ENCODE results near the gene STYXL1.
A peak's percentile ranks its signal among the peaks of the same experiment; 100 is the strongest.
"Not testable (repeated sequence)": the region's sequence is repeated elsewhere in the genome, so short reads cannot be mapped to it uniquely, and the experiment has no call there.

Gene STYXL1

DNA sequence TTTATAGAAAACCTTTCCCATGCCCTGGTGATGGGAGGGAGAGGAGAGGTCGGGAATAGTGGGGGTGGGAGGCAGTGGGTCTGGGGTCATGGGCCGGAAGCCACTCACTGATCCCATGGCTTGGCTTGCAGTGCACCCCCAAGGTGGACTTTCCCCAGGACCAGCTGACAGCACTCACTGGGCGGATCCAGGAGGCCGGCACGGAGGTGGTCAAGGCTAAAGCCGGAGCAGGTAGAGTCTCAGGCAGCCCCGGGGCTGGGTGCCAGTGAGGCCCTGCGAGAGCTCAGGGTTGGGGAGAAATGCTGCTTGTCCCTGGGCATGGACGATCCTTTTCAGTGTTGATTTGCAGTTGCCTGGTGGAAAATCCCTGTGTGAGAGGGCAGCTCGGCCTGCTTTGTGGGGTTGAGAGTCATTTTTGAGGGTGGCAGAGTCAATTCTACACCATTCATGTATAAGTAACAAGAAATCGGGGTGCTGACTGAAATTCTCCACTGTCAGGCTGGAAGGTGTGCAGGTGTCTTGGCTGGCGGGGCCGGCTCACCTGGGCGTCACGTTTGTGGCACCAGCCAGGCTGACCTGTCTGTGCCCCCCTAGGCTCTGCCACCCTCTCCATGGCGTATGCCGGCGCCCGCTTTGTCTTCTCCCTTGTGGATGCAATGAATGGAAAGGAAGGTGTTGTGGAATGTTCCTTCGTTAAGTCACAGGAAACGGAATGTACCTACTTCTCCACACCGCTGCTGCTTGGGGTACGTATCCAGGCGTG is 16.6 kb upstream of the STYXL1 start:
- Histone ChIP-seq H3K4me1 (ENCODE audit: control insufficient read depth, insufficient read depth, low read length) (peaks cover 4% of the 10 kb centered on the region), H3K4me3 (ENCODE audit: low read length) (no peak overlapping the region), H3K36me3 (ENCODE audit: control insufficient read depth, insufficient read depth, low read length, severe bottlenecking) (peaks cover 83% of the 10 kb centered on the region), H3K9me3 (ENCODE audit: control insufficient read depth, low read length) (no peaks in the 10 kb centered on the region), H3K27me3 (replicated peaks; ENCODE audit: control insufficient read depth, insufficient read depth, low read length) (no peaks in the 10 kb centered on the region), H3K9ac (ENCODE audit: low read length) (no peak overlapping the region)
- DNase-seq (ENCODE audit: low read depth), result no peak

DNA sequence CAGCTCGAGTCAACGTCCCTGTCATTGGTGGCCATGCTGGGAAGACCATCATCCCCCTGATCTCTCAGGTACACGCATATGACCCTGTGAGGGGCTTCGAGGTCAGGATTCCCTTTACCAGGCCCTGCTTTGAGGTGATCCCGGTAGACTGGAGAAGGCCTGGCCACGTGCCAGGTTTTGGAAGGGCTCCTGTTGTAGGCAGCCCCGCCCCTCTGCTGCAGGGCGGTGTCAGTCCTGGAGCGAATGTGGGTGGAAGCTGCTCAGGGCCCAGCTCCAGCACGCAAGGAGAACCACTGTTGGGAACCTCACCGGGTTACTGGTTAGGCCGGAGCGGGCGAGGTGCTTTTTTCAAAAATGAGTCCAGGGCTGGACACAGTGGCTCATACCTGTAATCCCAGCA is 15.7 kb upstream of the STYXL1 start:
- H3K4me1 ChIP-seq (ENCODE audit: control insufficient read depth, insufficient read depth, low read length), result peaks cover 4% of the 10 kb centered on the region
- no peak for DNase-seq (ENCODE audit: low read depth)
- no peak overlapping the region for H3K4me3 ChIP-seq (ENCODE audit: low read length)
- peaks cover 92% of the 10 kb centered on the region for H3K36me3 ChIP-seq (ENCODE audit: control insufficient read depth, insufficient read depth, low read length, severe bottlenecking)
- no peaks in the 10 kb centered on the region for H3K27me3 ChIP-seq (replicated peaks; ENCODE audit: control insufficient read depth, insufficient read depth, low read length)
- no peaks in the 10 kb centered on the region for H3K9me3 ChIP-seq (ENCODE audit: control insufficient read depth, low read length)
- H3K9ac ChIP-seq (ENCODE audit: low read length), result no peak overlapping the region

DNA sequence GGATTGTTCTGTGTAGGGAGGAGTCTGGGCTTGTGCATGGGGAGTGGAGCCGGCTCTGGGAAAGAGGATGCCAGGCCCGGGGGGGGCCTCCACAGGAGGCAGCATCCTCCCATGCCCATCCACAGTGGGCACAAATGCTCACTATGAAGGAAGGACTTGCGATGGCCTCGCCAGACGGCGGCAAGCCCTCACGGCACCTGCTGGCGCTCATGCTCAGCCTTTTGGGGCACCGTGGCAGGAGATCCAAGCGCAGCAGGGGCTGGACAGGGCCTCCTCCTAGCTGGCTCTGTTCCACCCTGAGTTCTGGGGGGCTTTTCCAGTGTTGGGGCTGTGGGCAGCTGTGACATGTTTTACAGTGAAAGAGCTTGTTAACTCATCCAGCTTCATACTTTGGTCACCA is 15.3 kb upstream of the STYXL1 start:
- Histone ChIP-seq H3K9me3 (ENCODE audit: control insufficient read depth, low read length) (no peaks in the 10 kb centered on the region), H3K27me3 (replicated peaks; ENCODE audit: control insufficient read depth, insufficient read depth, low read length) (no peaks in the 10 kb centered on the region), H3K4me3 (ENCODE audit: low read length) (no peak overlapping the region), H3K4me1 (ENCODE audit: control insufficient read depth, insufficient read depth, low read length) (peaks cover 4% of the 10 kb centered on the region), H3K36me3 (ENCODE audit: control insufficient read depth, insufficient read depth, low read length, severe bottlenecking) (peaks cover 96% of the 10 kb centered on the region), H3K9ac (ENCODE audit: low read length) (no peak overlapping the region)
- no peak for DNase-seq (ENCODE audit: low read depth)

DNA sequence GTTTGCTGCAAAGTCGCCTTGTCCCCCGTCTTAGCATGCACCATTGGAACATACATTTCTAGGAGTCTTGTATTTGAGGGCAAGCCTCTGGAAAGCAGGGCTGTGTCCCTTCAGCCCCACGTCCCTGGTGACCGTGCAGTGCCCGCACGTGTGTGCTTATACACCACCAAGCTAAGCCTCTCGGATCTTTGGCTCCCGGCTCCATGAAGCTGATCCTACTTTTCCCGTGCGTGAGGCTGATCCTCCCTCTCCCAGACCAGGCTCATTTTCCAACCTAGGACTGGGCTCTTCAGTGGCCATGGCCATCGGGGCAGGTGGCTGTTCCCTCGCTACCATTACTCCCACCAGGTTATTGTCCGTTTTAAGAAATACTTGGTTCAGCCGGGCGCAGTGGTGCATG is 14.5 kb upstream of the STYXL1 start:
- Histone ChIP-seq H3K9ac (ENCODE audit: low read length) (no peak overlapping the region), H3K9me3 (ENCODE audit: control insufficient read depth, low read length) (no peaks in the 10 kb centered on the region), H3K27me3 (replicated peaks; ENCODE audit: control insufficient read depth, insufficient read depth, low read length) (no peaks in the 10 kb centered on the region), H3K4me3 (ENCODE audit: low read length) (no peak overlapping the region), H3K4me1 (ENCODE audit: control insufficient read depth, insufficient read depth, low read length) (peaks cover 4% of the 10 kb centered on the region), H3K36me3 (ENCODE audit: control insufficient read depth, insufficient read depth, low read length, severe bottlenecking) (peaks cover 99% of the 10 kb centered on the region)
- DNase-seq (ENCODE audit: low read depth), result no peak

DNA sequence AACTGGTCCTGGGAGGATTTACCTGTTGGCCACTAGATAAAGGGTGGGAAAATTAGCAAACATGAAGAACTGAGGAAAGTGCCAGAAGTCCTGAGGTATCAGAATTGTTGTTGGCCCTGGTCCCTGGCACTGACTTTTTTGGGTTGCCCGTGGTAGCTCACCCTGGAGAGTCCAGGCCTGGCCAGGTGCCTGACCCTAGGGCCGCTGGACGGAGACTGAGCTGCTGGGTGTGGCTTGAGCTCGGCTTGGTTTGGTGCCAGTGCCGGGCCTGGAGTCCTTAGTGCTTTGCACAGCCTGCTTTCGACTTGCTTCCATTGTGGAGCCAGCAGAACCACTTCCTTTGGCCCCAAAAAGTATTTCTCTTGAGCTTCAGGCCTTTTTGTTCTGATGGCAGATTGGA is 13.0 kb upstream of the STYXL1 start:
- H3K36me3 ChIP-seq (ENCODE audit: control insufficient read depth, insufficient read depth, low read length, severe bottlenecking), result peaks cover 98% of the 10 kb centered on the region
- DNase-seq (ENCODE audit: low read depth), result no peak
- H3K4me1 ChIP-seq (ENCODE audit: control insufficient read depth, insufficient read depth, low read length), result peaks cover 4% of the 10 kb centered on the region
- no peaks in the 10 kb centered on the region for H3K9me3 ChIP-seq (ENCODE audit: control insufficient read depth, low read length)
- peak overlapping the region; percentile 9 for H3K9ac ChIP-seq (ENCODE audit: low read length)
- H3K4me3 ChIP-seq (ENCODE audit: low read length), result no peak overlapping the region
- H3K27me3 ChIP-seq (replicated peaks; ENCODE audit: control insufficient read depth, insufficient read depth, low read length), result no peaks in the 10 kb centered on the region

DNA sequence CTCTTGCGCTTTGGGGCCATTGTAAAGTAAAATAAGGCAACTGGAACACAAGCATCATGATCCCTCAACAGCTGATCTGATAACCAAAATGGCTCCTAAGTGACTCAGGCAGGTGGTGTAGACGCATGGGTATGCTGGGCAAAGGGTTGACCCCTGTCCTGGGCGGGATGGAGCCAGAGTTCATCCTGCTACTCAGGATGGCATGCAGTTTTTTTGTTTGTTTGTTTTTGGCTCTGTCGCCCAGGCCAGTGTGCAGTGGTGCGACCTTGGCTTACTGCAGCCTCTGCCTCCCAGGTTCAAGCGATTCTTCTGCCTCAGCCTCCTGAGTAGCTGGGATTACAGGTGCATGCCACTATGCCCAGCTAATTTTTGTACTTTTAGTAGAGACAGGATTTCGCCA is 10.9 kb upstream of the STYXL1 start:
- DNase-seq (ENCODE audit: low read depth); H3K27me3 ChIP-seq (replicated peaks; ENCODE audit: control insufficient read depth, insufficient read depth, low read length); H3K9me3 ChIP-seq (ENCODE audit: control insufficient read depth, low read length); H3K9ac ChIP-seq (ENCODE audit: low read length); H3K4me3 ChIP-seq (ENCODE audit: low read length): not testable (repeated sequence)
- H3K4me1 ChIP-seq (ENCODE audit: control insufficient read depth, insufficient read depth, low read length), result peaks cover 15% of the 10 kb centered on the region
- H3K36me3 ChIP-seq (ENCODE audit: control insufficient read depth, insufficient read depth, low read length, severe bottlenecking), result peaks cover 90% of the 10 kb centered on the region

DNA sequence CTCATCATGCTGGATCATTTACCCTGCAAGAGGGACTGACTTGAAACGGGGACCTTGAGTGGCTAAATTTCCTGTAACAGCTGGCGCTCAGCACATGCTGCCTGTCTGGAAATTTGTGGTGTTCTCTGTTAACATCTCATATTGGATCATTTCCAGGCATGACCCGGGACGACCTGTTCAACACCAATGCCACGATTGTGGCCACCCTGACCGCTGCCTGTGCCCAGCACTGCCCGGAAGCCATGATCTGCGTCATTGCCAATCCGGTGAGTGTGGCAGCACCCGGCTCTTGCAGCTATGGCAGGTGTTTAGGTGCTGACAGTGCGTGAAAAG is 10.0 kb upstream of the STYXL1 start:
- no peak for DNase-seq (ENCODE audit: low read depth)
- peaks cover 84% of the 10 kb centered on the region for H3K36me3 ChIP-seq (ENCODE audit: control insufficient read depth, insufficient read depth, low read length, severe bottlenecking)
- H3K27me3 ChIP-seq (replicated peaks; ENCODE audit: control insufficient read depth, insufficient read depth, low read length), result no peaks in the 10 kb centered on the region
- H3K4me1 ChIP-seq (ENCODE audit: control insufficient read depth, insufficient read depth, low read length), result peaks cover 17% of the 10 kb centered on the region
- H3K9me3 ChIP-seq (ENCODE audit: control insufficient read depth, low read length), result no peaks in the 10 kb centered on the region
- H3K4me3 ChIP-seq (ENCODE audit: low read length), result no peak overlapping the region
- no peak overlapping the region for H3K9ac ChIP-seq (ENCODE audit: low read length)

DNA sequence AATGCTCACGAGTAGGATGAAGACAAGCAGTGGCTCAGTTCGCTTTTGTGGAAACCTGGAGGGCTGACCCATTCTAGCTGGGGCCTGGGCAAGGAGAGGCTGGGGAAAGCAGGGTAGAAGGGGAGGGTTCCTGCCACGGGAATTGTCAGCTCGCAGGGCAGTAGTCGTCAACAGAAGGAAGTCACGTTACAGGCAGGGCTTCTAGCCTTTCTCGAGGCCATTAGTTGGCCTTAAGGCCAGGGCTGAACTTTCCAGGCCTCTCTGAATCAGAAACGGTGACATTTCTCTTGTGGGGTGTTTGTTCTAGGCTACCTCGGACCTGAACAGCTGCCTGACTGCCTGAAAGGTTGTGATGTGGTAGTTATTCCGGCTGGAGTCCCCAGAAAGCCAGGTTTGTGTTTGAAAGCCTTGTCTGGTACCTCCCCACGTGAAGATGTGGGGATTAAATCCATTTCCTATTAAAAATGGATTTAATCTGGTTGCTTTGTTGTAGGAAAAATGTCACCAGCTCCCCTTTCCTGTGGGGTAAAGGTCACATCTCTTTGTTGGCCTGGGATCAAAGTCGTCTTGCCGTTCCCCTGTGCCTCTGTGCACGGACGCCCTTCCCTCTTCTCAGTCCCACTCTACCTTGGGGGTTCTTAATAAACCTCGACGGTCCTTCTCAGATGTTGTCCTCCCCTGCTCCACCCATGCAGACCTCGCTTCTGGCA is 9.5 kb upstream of the STYXL1 start:
- Histone ChIP-seq H3K27me3 (replicated peaks; ENCODE audit: control insufficient read depth, insufficient read depth, low read length) (no peaks in the 10 kb centered on the region), H3K4me1 (ENCODE audit: control insufficient read depth, insufficient read depth, low read length) (peaks cover 17% of the 10 kb centered on the region), H3K36me3 (ENCODE audit: control insufficient read depth, insufficient read depth, low read length, severe bottlenecking) (peaks cover 80% of the 10 kb centered on the region), H3K9me3 (ENCODE audit: control insufficient read depth, low read length) (no peaks in the 10 kb centered on the region), H3K9ac (ENCODE audit: low read length) (no peak overlapping the region), H3K4me3 (ENCODE audit: low read length) (no peak overlapping the region)
- no peak for DNase-seq (ENCODE audit: low read depth)

DNA sequence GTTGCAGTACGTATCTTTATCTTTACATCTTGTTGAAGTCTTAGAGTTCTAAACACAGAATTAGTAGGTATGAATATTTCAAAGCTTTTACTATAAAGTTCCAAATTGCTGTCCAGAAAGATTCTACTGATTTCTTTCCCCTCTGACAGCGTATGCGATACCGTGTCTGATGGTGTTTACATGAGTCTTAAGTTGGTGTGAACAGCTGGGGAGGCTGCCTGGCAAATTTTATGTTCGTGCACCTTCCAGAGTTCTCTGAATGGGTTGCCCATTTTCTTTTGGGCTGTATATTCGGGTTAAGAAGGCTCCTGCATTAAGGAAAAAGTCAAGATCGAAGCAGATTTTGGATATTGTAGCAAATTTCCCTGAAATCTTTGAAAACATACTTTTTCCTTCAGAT is 8.4 kb upstream of the STYXL1 start:
- Histone ChIP-seq H3K4me1 (ENCODE audit: control insufficient read depth, insufficient read depth, low read length) (peaks cover 17% of the 10 kb centered on the region), H3K9me3 (ENCODE audit: control insufficient read depth, low read length) (no peaks in the 10 kb centered on the region), H3K9ac (ENCODE audit: low read length) (no peak overlapping the region), H3K4me3 (ENCODE audit: low read length) (no peak overlapping the region), H3K36me3 (ENCODE audit: control insufficient read depth, insufficient read depth, low read length, severe bottlenecking) (peaks cover 70% of the 10 kb centered on the region), H3K27me3 (replicated peaks; ENCODE audit: control insufficient read depth, insufficient read depth, low read length) (no peaks in the 10 kb centered on the region)
- no peak for DNase-seq (ENCODE audit: low read depth)

DNA sequence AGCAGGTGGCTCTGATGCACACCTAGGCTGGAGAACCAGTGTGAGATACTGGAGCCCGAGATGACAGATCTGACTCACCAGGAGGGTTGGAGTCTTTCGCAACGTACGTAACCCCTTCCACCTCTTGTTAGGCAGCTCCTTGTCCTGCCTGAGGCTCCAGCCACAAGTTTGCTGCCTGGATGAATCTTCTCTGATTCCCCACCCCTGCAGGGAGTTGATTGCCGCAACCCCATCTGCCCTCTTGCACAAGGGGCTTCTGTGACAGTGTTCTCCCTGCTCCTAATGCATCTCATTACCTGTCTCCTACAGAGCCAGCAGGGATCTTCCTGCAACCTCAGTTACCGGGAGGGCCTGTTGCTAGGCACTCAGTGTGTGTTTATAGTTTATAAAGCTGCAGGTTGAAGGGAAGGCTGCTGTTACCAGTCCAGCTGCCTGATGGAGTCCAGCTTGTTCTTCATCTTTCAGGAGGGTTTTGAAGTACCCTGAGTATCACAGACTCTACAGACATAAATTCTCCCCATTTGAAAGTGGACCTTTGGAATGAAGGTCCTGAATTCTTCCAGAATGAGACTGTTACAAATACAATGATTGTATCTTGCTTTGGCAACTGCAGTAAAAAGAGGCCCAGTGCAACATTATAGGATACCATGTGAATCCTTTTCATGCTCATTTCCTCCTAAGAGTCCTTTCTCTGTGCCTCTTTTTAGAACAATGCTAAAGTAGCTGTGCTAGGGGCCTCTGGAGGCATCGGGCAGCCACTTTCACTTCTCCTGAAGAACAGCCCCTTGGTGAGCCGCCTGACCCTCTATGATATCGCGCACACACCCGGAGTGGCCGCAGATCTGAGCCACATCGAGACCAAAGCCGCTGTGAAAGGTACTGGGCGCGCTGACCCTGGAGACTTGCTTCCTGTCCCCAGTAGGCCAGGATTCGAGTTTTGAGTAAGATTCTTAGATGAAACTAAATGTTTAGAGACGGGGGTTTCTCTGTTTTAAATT is 6.6 kb upstream of the STYXL1 start:
- Histone ChIP-seq H3K27me3 (replicated peaks; ENCODE audit: control insufficient read depth, insufficient read depth, low read length) (no peaks in the 10 kb centered on the region), H3K9ac (ENCODE audit: low read length) (peak overlapping the region; percentile 23), H3K9me3 (ENCODE audit: control insufficient read depth, low read length) (no peaks in the 10 kb centered on the region), H3K4me3 (ENCODE audit: low read length) (no peak overlapping the region), H3K36me3 (ENCODE audit: control insufficient read depth, insufficient read depth, low read length, severe bottlenecking) (peaks cover 51% of the 10 kb centered on the region), H3K4me1 (ENCODE audit: control insufficient read depth, insufficient read depth, low read length) (peaks cover 15% of the 10 kb centered on the region)
- peak; percentile 66 for DNase-seq (ENCODE audit: low read depth)

DNA sequence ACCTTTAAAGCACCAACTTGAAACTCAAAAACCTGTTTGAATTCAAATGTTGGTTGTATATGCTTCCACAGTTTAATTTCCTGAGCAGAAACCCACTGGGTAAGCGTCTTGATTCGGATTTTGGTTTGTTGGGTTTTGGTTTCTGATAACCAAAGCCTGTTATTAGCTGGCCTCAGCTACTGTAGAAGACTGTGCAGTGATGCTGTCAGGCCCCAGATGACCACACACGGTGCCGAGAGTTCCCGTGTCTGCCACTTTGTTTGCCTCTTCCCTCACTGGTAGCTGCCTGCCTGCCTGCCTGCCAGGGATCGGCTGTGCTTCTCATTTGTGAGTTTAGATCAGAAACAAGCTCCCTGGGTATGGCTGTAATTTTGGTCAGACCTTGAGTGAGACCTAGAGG is 5.7 kb upstream of the STYXL1 start:
- DNase-seq (ENCODE audit: low read depth), result no peak
- H3K36me3 ChIP-seq (ENCODE audit: control insufficient read depth, insufficient read depth, low read length, severe bottlenecking), result peaks cover 42% of the 10 kb centered on the region

More for the DNA sequence above, 5.7 kb upstream of the STYXL1 start:
- Histone ChIP-seq H3K4me3 (ENCODE audit: low read length) (no peak overlapping the region), H3K9ac (ENCODE audit: low read length) (no peak overlapping the region), H3K4me1 (ENCODE audit: control insufficient read depth, insufficient read depth, low read length) (peaks cover 21% of the 10 kb centered on the region), H3K27me3 (replicated peaks; ENCODE audit: control insufficient read depth, insufficient read depth, low read length) (no peaks in the 10 kb centered on the region), H3K9me3 (ENCODE audit: control insufficient read depth, low read length) (no peaks in the 10 kb centered on the region)

All from adipocyte (in vitro differentiated cells).